Stimulated activated CD8-positive, alpha-beta memory T cell treated with anti-CD3 and anti-CD28 coated beads, Interleukin-2, amount 100 ng/mL, for 1 hour (primary cell): ENCODE measurements around the gene C1QTNF9B.
"Not testable (repeated sequence)": the region's sequence is repeated elsewhere in the genome, so short reads cannot be mapped to it uniquely, and the experiment has no call there.

Experiments used
- DNase-seq, 2 donors: peaks; one replicate each; pipeline ENCODE4 v3.0.0-alpha.2; 2020; ENCODE audit warnings: low read depth in 2 of 2

The C1QTNF9B gene

GRCh38 chr13:23897452-23897919 lies at the start of gene C1QTNF9B:
C1QTNF9B (minus strand) TSS chr13:23897502.
- DNase-seq = not testable (repeated sequence)

DNA sequence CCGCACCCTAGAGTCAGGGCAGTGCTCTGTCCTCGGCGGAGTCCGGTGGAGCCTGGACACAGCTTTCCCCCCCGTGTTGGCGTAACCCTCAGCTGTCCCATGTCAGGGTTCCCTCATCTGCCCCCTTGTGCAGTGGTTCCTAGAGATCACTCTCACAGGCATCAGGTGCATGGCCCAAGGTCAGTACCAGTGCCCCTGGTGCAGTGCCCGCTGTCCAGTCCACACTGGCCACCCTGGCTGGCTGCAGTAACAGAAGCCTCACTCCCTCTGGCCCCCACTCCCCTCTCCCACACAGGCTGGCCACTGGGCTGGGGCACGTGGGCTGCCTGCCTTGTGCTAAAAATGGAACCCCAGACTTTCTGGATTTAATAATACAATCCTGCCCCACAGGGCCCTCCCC lies 49.6 kb upstream of the C1QTNF9B start:
- no peak for DNase-seq

GRCh38 chr13:23946067-23946466 lies 48.8 kb upstream of the C1QTNF9B start:
- no peak for DNase-seq

GRCh38 chr13:23945612-23946011 lies 48.3 kb upstream of the C1QTNF9B start:
- no peak for DNase-seq

DNA sequence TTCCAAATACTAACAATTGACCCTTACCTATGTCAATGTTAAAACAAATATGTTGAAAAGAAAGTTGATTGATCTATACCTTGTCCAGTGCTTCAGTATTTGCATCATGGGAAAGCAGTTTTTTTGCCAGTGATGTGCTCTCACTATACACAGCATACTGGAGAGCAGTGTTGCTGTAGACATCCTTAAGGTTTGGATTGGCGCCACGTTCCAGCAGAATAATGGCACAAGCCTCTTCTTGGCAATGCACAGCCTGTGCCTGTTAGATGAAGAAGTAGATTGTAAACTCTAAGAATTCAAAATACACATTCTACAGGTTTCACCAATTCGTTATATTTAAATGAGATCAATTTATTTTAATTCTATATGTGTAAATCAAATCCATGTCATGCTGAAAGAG lies 43.9 kb upstream of the C1QTNF9B start:
- no peak for DNase-seq

DNA sequence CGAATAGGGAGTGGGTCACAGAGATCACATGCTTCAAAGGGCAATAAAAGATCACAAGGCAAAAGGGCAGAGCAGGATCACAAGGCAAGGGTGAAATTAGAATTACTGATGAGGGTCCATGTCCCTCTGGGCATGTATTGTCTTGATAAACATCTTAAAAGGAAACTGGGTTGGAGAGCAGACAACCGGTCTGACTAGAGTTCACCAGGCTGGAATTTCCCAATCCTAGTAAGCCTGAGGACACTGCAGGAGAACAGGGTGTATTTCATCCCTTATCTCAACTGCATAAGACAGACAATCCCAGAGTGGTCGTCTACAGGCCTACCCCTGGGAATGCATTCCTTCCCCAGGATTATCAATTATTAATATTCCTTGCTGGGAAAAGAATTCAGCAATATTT lies 42.4 kb upstream of the C1QTNF9B start:
- not testable (repeated sequence) for DNase-seq

DNA sequence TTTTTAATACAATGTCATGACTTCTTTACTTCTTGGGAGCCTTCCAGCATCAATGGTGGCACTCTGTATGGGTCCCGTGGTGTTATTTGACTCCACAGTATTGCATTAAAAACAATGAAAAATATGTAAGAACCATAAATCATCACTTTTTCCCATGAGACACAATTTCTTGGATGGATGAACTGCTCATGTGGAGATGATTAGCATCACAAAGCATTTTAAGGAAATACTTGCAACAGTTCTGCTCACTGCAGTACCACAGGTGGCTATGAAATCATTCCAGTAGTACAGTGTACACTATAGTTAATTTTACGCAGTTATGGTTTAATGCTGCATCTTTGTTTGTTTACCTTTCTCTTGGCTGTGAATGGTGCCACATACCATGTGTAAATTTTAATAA lies 37.2 kb upstream of the C1QTNF9B start:
- no peak for DNase-seq

- no peak for DNase-seq
Observed at GRCh38 chr13:23928985-23929384, 31.7 kb upstream of the C1QTNF9B start.

DNA sequence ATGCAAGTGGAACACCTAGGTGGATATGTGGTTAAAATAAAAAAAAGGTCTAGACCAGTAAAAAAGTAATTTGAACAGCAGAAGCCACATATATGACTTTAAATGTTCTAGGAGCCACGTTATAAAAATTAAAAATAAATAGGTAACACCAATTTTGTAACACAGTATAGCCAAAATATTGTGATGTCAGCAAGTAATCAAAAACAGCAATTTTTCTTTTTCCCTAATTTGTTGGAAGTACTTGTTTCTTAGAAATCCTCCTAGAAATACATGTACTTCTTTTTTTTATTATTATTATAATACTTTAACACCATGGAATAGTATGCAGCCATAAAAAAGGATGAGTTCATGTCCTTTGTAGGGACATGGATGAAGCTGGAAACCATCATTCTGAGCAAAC lies 25.7 kb upstream of the C1QTNF9B start:
- no peak for DNase-seq

DNA sequence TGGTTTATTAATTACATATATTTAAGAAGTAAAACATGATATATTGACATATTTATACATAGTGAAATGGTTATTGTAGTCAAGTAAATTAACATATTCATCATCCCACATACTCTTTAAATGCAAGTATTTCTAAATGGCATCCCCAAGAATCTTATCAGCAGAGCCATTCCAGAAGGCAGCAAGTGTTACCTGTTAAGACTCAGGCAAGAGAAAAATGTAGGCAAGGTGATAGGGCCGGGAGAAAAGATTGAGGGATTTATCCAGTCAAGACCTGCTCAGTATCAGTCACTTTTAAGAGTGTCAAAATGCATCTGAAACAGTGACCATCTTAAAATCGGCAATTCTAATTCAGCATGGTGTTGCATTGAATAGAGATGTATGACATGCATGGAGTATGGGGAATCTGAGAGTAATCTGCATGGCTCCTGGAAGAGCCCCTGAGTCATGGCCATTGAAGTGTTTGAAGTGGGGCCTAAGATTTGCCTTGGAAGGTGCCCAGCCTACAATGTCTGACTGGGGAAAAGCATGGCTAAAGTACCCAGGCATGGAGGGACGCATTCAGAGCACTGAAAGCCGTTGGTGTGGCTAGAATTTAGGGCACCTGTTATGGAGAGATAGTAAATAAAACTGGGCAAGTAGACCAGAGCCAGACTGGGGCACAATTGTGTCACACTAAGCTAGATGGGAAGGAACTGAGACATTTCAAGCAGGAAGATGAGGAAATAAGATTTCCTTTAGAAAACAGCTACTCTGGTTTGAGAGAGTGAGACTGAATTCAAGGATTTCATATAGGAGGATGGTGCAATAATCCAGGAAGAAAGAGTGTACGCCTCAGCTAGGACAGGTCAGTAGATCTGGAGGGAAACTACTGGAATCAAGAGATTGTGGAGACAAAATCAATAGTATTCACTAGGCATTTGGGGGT lies 25.0 kb upstream of the C1QTNF9B start:
- DNase-seq = no peak

DNA sequence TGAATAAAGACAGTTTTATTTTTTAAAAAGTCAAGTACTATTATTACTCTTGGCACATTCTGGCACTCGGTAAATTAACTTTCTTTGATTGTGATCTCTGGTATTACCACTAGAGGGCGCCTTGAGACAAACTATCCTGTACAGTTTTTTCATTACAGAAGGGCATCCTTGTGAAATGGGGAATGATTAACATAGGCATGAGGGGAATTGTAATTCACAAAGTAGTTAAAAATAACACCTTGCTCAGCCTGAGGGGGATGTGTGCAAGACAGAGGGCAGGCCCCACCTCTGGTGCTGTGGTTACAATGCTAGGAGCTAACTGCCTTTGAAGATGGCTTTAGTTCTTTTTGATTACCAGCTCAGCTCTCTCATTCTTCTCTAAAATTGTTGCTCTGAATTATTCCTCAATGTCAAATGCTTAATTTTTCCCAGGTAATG lies 24.2 kb upstream of the C1QTNF9B start:
- DNase-seq = no peak

DNA sequence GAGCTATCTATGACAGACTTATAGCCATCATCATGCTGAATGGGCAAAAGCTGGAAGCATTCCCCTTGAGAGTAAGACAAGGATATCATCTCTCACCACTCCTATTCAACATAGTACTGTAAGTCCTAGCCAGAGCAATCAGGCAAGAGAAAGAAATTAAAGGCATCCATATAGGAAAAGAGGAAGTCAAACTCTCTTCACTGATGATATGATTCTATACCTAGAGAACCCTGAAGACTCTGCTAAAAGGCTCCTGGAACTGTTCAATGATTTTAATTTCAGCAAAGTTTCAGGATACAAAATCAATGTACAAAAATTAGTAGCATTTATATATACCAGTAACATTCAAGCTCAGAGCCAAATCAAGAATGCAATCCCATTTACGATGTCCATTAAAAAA lies 21.7 kb upstream of the C1QTNF9B start:
- DNase-seq = no peak

- DNase-seq = no peak
Observed at GRCh38 chr13:23918208-23918607, 20.9 kb upstream of the C1QTNF9B start.

DNA sequence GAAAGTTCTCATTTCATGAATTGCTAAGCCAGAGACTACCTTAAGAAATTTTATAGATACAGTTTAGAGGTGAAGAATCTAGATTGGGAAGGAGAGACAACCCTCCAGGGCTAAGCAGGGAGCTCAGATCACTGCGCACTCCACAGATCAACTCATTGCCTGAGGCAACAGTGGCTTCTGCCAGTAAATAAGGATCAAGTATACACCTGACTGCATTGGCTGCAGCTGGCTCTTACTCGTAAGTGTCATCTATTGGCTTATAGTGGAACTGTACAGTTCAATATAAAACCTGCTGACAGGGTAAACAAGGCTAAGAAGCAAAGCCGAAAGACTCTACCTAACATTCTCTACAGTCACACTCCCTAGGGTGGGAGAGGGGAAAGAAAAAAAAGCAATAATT lies 18.0 kb upstream of the C1QTNF9B start:
- DNase-seq = no peak

DNA sequence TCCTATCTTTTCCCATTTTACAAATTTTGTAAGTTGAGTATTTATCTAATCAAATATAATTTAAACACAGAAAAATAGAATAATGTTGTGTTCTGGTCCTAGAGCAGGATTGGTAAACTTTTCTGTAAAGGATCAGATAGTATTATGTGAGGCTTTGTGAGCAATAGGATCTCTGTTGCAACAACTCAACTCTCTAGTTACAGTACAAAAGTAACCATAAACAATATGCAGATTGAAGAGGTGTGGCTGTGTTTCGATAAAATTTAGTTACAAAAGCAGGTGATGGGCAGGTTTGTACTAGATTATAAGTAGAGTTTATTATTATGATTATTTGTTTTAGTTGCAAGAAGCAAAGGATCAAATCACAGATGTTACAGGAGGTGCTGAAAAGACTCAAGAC lies 15.2 kb upstream of the C1QTNF9B start:
- no peak for DNase-seq

- no peak for DNase-seq
Observed at GRCh38 chr13:23909606-23910005, 12.3 kb upstream of the C1QTNF9B start.

DNA sequence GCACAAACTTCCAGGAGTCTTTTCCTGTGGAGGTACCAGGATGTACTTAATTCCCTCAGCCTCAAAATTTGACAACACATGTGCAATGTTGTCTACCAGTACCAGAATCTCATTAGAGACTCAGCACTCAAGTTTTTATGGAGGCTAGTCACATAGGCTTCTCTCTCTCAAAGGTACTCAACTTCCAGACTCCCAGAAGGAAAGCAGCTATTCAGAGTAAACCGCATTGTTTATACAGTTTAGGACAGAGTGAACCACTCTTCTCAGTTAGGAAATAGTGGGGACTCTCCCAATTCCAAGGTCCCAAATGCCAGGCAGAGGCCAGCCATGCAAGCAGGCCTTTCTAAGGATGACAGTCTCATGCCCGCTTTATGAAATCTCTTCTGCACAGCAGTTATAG lies 8.5 kb upstream of the C1QTNF9B start:
- DNase-seq = no peak

GRCh38 chr13:23903906-23904280 lies 6.6 kb upstream of the C1QTNF9B start:
- no peak for DNase-seq

- no peak for DNase-seq
Observed at GRCh38 chr13:23902975-23903905, 5.9 kb upstream of the C1QTNF9B start.

- no peak for DNase-seq
Observed at GRCh38 chr13:23901365-23901764, 4.1 kb upstream of the C1QTNF9B start.

GRCh38 chr13:23899555-23899954 lies 2.3 kb upstream of the C1QTNF9B start:
- DNase-seq = no peak

DNA sequence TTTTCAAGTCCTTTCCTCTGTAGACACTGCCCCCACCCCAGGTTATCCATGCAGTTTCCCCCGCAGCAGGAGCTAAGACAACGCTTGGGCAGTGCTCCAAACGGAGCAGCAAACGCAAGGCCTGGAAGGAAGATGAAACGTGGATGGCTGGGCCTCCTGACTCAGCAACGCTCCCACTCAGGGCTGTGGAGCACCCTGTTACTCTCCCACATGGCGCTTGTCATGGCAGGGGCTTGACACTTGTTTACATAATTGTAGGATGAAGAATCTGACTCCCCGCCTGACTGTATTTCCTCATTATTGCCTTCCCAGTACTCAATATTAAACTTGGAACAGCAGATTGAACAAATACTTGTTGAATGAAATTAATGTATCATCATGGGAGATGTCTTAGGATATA lies 799 bp upstream of the C1QTNF9B start:
- DNase-seq = no peak
